ENCODE data around the gene SH3GL2.
A peak's percentile ranks its signal among the peaks of the same experiment; 100 is the strongest.

Gene SH3GL2

DNA sequence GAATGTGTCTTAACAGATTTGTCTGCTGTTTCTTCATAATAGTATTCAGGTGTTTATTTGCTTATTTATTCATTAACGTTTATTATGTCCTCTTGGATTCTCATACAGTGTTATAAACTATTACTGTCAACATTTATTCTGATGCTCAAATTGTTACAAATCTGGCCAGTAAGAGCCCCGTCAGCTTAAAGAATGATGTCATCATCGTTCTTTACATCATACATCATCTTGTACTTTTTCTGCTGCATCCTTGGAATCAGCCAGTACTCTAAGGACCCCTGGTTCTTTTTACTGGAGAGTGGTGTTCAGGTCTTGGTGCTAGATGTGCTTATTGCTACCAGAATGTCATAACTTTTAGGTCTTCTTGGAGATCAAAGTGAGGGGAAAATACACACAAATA lies 86.6 kb downstream of the SH3GL2 start:
- no peak for DNase-seq

DNA sequence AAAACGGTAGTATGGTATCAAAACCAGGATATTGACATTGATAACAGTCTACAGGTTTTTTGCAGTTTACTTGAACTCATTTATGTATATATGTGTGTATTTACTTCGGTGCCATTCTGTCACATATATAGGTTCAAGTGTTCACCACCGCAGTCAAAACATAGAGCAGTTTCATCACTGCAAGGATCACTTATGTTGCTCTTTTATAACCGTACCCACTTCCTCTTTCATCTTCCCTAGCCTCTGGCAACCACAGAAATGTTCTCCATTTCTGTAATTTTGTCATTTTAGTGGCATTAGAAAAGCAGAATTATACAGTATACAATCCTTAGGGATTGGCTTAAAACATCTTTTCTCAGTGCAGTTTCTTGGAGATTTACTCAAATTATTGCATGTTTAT lies 90.3 kb downstream of the SH3GL2 start:
- no peak for DNase-seq

DNA sequence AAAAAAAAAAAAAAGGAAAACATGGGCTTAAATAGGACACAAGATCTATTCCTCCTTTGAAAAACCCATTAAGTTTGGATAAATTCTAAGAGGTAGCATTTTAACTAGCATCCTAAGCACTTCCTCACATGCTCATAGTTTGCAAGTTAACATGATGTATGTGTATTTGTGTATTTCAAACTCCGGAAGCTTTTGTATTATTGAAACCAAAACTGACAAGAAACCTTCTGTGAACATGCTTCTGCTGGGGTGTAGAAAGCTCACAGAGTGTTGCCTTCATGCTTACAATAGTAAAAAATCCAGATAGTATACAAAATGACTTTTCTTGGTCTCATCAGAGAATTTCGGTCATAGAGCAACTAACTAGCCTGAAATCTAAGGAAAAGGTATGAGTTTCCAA lies 103.8 kb downstream of the SH3GL2 start:
- no peak for DNase-seq

DNA sequence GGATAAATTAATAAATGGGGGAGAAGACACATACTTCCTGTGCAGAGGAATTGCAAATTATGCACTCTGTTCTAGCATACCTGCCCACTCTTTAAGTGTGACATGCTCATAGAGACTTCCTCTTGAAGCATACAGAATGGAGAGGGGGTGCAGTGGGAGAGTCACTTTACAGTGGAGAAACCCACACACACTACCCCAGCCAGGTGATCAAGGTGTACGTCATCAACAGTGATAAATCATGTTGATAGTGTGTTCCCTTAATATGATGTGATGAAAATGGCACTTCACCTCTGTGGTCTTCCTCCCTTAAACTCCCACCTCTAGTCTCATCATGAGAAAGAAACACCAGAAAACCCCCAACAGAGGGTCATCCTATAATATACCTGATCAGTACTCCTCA lies 110.0 kb downstream of the SH3GL2 start:
- no peak for DNase-seq

DNA sequence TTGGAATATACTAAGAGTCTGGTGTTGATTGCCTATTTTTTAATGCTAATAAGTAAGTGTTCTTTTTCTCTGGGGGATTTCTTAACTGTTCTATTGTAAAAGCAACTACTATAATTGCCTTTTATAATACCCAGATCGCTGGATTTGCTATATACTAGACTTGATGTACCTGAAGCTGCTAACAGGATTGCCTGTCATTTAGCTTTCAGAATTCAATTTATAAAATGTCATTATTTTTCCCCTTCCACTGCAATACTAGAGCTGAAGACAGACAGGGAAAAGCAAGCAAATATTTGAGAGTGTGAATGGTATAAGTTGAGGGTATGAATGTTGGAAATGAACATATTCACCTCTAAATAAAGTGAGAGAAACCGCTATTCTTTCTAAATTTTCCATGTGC lies 115.5 kb downstream of the SH3GL2 start:
- DNase-seq: no peak

DNA sequence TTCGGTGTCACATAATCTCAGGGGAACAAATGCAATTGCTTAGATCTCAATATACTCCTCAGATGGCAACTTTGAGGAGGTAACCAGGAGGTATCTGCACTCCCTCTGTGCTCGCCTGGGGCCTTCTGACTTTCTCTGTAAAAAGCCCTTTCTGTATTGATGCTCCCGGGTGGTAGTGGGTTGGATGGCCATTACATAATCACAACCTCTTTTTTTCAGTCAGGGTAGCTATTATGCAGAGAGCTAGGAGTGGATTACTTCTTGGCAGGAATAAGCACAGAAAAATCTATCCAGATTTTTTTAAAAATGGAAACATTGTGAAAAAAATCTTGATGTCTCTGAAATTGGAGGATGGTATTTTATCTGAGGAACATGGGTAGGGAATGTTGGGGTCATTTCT lies 116.6 kb downstream of the SH3GL2 start:
- DNase-seq: no peak

DNA sequence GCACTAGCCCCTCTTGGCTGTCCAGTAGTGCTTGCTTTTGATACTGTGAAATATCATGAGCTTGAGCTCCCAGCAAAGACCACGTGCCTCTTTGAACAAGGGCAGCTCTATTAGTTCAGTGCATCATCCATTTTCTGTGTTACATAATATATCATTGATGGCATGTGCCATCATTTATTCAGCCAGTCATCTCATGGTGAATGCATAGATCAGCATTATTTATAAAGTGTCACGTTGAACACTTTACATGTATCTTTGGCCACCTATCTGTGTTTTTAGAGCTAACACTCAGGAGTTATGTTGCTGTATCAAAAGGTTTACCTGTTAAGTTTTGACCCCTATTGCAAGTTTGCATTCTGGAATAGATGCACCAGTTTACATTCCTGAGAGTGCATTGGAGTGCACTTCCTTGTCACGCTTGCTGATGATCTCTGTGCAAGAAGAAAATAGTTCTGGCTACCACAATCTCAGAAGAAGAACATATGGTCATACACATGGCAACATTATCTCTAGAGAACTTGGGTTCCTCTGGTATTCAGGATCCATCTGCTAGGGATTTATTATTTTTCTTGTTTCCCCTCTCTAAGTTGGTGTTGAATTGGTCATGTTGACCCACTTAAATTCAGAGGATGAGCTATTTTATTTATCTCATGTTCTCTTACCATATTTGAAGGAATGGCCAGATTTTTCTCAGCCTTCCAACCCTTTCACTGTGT lies 120.9 kb downstream of the SH3GL2 start:
- no peak for DNase-seq

DNA sequence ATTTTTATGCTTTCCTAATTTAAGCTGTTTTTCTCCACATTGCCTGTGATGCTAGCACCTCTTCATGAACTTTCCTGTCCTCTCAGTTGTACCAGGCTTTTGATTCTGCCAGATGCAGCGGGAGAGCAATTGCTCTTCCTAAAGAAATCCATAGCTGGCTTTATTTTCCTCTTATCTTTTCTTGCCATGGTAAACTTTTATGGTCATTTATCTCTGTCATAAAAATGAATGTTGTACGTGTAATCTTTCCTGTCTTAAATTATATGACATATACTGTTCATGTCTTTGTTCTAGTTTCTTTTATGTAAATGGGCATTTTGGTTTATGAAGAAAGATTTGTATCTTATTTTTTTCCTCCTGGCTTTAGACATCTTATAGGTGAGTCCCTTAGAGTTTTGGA lies 127.5 kb downstream of the SH3GL2 start:
- no peak for DNase-seq

DNA sequence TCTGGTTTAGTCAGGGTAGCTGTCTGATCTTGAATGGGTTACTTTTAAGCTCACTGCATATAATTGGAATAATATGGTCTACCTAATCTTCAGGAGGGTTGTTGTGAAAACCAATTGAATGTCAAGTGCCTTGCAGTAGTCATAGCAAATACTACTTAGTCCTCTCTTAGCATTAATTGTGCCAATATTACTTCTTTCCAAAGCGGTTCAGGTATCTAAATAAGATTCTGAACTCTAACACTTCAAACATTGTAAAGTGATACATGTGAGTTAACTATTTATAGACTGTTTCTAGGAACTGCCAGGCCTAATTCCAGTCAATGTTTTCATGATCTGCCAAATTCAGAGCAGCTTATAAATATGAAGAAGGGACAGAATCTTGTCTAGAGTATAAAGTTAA lies 140.2 kb downstream of the SH3GL2 start:
- no peak for DNase-seq

DNA sequence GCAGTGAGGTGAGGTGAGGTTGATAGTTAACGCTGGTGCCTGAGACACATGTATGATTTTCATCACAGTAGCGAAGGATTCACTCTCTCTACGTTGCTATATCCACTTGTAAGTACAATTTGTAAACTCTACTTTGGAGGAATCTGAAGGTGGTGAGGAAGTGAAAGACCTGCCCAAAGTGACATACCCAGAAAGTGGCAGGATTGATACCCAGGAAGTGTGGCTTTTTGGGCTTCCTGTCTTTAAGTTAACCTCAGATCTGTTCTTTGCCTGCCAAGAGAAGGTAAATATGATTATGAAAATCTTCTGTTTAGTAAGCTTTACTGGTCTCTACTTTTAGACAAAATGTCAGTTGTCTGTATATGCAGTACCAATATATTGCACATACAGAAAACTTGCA lies 143.1 kb downstream of the SH3GL2 start:
- no peak for DNase-seq

DNA sequence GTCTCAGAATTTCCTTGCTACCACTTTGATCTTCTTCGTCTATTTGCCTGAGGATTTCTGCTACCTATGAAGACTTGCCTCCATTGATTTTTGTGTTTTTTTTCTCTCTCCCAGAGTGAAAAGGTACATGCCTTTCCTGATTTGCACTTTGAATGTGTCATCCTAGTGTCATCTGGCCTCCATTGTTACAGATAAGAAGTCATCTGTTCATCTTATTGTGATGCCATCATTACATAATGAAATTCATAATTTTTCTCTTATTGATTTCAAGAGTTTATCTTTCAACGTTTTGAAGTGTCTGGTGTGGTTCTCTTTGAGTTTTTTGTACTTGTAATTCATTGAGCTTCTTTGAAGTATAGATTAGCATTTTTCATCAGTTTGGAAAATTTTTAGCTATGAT lies 144.8 kb downstream of the SH3GL2 start:
- no peak for DNase-seq

DNA sequence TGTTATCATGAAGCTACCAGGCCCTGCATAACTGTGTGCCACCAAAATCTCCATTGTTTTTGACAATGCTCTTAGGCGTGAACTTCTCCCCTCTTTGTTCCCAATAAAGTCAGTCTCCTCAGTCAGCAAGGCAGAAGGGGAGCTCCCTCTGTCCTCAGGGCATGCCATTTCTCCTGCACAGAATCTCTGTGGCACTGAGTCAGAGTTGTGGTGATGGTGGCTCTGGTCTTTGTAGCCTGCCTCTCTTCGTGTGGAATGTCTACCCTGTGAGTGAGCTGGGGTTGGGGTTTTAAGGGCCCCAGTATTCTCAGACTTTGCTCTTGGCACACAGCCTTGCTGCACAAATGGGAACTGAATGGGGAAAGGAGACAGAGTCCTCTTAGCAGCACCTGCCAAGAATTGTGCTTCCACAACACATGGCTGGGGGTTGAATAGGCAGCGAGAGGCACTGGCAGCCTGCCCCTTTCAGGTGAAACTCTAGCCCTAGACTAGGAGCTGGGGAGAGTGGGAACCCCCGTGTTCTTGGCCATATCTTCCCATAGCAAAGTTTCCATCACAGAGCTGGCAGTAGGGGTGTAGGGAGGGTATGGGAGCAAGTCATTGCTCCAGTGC lies 146.6 kb downstream of the SH3GL2 start:
- DNase-seq: no peak

DNA sequence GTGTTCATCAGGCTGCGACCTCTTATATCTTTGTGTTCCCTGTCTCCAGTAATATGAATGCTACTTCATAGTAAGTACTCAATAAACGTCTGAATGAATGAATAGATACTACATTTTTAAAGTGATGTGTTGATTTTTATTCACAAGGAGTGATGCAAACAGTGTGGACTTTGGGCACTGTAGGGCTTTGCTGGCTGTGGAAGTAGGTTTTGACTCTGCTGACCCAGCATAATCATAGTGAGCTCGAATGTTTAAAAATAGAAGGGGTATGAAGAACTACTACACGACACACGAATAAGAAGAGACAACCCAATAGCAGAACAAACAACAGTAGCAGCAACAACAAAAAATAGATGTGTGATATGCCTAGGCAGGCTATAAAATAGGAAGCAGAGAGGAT lies 147.4 kb downstream of the SH3GL2 start:
- no peak for DNase-seq

DNA sequence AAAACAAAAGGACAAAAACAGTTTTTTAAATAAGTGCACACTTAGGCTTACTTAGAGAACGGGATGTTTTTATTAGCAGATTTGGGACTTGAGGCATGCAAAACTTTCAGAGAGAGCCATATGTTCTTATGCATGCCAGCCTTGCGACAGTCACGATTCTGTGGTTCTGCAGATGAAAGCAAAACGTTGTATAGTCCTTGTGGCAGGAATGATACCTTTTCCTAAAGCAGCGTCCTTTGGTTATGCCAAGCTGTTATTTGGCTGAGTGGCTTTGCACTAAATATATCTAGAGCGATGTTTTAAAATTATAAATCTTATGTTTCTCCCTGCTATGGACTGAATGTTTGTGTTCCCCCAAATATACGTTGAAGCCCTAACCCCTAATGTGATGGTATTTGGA lies 152.0 kb downstream of the SH3GL2 start:
- DNase-seq: no peak

DNA sequence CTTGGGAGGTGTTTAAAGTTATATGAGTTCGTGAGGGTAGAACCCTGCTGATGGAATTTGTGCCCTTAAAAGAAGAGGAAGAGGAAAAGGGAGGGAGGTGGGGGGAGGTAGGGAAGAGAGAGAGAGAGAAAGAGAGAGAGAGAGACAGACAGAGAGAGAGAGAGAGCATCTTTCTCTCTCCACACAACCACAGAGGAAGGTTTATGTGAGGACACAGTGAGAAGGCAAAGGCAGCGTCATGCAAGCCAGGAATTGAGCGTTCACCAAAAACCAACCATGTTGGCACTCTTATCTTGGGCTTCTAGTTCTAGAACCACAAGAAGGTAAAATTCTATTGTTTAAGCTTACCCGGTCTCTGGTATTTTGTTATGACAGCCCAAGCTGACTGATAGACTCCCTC lies 152.4 kb downstream of the SH3GL2 start:
- DNase-seq: no peak

DNA sequence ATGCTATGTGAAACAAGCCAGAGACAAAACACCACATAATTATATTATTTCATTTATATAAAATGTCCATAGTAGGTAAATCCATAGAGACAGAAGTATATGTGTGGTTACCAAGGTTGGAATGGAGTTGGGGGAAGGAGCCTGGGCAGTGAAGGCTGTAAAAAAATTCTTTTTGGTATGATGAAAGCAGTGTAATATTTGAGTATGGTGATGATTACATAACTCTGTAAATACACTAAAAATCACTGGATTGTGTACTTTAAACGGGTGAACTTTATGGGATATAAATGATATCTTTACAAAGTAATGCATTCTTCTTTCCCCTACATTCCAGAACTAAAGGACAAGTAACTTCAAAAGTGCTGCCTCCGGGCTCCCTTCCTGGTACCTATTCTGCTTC lies 155.8 kb downstream of the SH3GL2 start:
- DNase-seq: no peak

DNA sequence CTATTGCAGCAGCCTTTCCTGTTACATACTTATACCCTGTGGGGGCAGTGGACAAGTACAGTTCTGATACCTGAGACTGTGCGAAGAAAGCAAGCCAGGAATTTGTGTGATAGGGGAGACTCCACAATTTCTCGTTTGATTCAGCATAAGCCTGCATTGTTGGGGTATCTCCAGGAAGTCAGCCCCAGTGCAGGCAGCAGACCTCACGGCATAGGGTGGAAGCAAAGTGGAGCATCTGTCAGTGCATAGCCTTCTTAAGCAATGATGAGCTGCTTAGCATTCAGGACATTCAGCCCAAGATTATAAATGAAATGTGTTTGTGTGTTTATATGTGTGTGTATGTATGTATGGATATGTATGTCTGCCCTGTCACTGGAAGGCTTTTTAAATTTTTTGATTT lies 157.0 kb downstream of the SH3GL2 start:
- no peak for DNase-seq

DNA sequence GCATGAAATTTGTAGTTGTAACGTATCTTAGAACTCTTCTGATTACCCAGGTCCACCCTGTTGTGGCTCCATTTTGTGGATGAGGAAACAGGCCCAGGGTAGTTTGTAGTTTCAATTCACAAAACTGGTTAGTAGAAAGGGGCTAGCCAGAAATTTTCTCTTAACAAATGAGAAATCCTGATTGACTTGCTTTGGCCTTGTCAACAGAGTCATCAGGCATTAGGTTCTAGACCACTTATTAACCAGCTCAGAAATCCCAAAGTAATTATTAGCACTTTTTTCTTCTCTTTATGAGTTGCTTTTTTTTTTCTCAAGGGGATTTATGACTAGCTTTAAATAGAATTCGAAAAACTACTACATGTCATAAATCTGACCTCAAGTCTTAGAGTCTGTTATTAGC lies 160.2 kb downstream of the SH3GL2 start:
- no peak for DNase-seq

DNA sequence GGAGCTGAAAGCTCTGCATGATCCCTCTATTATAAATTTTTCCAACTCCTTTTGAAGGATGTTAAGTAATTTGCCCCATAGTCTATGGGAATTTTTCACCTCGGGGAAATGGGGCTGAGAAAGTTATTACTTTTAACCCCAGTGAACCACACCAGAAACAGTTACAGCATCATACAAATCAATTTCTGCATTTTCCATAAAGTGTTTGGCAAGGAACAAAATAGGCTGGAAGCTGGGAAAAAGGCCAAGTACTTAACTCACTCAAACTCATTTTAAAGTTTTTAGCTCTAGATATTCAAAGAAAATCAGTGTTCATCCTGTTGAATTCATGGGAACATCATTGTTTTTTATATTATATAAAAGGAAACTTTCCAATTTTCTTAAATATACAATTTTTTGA lies 160.9 kb downstream of the SH3GL2 start:
- DNase-seq: no peak

DNA sequence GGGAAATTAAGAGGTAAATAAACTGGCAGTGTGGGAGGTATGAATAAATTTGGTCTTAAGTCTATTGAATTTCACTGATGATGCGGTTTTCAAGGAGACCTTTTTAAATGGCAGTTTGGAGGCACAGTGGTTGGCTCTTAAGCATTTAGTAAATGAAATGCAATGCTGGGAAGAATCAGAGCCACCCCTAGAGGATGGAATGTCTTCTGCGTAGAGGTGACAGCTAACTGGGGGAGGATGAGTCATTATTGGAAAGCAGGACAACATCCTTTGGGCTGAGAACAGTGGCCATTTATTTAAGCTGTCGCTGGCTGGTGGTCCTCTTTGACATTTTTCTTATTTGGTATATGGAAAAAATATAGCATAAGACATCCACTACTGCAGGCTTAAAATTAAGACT lies 163.2 kb downstream of the SH3GL2 start:
- no peak for DNase-seq

DNA sequence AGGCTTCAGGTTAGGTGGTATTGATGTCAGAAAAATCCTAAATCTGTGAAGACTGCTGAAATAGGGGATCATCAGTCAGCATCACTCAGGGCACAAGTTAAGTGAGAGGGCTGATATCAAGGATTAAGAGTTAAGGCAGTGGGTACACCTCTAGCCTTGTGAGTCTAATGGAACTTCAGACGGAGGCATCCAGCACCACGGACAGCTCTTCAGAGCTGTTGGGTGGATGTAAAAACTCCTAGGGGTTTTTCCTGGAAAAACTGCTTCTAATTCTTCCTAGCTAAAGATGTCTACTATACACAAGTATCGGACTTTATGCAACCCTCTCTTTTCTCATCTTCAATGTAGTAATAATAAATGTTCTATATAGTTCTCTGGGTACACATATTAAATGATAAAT lies 165.9 kb downstream of the SH3GL2 start:
- DNase-seq: peak; percentile 28

DNA sequence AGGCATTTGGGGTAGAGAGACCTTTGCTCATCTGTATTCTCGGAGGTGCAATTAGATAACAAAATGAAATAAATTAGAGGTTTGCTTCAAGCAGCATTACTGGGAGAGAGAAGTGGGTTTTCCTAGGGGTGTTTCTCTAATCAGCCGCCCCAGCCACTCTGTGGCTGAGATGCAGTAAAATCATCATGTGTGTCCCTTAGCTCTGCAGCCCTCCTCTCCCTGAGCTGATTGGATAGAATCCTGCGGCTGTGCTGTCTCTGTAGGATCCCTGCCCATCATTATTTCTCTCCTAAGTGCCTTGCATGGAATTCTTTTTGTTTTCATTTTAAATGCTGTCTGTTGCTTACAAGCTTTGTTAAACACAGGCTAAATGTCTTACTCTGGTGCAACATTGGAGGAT lies 171.4 kb downstream of the SH3GL2 start:
- no peak for DNase-seq

DNA sequence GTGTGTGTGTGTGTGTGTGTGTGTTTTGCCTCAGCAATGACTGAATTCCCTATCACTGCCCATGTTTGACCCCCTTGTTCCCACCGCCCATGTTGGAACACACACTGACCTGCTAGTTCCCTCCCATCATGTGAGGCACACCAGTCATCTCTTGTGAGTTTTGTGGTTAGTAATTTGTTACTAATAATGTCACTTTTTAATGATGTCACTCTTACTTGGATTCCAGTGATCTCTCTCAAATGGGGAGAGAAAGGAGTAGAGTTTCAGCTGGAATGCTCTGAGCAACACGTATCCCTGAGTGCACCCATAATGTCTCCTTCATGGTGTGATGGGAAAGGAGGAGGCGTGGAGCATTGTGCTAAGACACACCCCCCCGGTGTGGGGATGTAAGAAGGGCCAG lies 172.6 kb downstream of the SH3GL2 start:
- DNase-seq: no peak

DNA sequence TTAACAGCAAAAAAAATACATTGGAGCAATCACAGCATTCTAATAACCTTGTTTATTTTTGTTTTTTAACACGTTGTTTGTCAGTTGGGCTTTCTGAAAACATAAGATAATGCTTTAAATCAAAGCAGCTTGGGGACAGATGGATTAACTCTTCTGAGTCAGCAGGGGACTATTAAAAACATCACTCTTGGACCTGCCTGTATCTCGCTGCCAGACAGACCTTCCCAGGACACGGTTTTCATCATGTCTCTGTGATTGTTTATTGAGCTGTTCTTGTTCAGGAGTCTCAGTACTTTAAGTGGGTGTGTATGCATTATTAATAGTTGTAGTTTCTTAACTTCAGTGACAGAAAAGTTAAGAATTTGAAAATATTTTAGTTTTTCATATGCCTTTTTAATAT lies 173.2 kb downstream of the SH3GL2 start:
- no peak for DNase-seq

DNA sequence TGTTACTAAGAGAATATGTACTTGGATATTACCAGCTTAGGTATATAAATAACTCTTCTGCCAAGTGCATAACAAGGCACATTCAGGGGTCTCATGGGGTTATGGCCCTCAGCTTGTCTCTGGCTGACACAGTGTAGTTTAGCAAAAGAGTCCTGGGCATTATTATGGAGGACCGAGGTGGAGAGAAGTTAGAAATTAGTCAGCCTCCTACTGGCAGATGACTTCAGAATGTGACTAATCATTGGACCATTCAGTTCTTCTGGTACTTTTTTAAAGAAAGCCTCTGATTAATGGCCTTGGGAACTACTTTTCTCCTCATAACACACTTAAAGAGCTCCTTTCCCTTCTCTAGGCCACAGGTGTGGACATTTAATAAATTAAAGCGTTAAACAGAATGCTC lies 178.9 kb downstream of the SH3GL2 start:
- no peak for DNase-seq
